MCF 10A (cell line): ENCODE data around the gene PARL. TPM values are rescaled to one million over a fixed set of nuclear protein-coding genes. Genes with fewer than 3 reads are reported as not detected.
A peak's percentile ranks its signal among the peaks of the same experiment; 100 is the strongest.

Source experiments
- BruUV-seq: library from RNA; stranded (reverse); fragments of 400-500 nt; replicated peaks from 2 replicates; lab custom pipeline; 2021; lab: Mats Ljungman, UMichigan
- CTCF ChIA-PET: fragments of 300-600 bp; sonication (Branson Sonifier 250); formaldehyde crosslinking; extraction: SDS; loops from one replicate; lab custom pipeline; 2021; ENCODE audit warnings: antibody characterized with exemption, inconsistent platforms; lab: Yijun Ruan, JAX
- POLR2A ChIA-PET: fragments of 300-600, 350-650 bp; sonication (Branson Sonifier 250); formaldehyde crosslinking; extraction: SDS; loops from one replicate; lab custom pipeline; 2020; ENCODE audit warnings: antibody characterized with exemption, inconsistent platforms; lab: Yijun Ruan, JAX
- DNase-seq: peaks from one replicate; pipeline ENCODE4 v3.0.0-alpha.2; 2018; ENCODE audit not compliant: unreplicated experiment
- H3K27ac Mint-ChIP-seq: one replicate; pipeline ENCODE4 v1.8.0; 2022; ENCODE audit warnings: mild to moderate bottlenecking, low read depth, mixed read lengths; ENCODE audit not compliant: unreplicated experiment
- H3K27me3 Mint-ChIP-seq: one replicate; pipeline ENCODE4 v1.8.0; 2022; ENCODE audit warnings: mixed read lengths; ENCODE audit not compliant: insufficient read depth, unreplicated experiment
- H3K36me3 Mint-ChIP-seq: one replicate; pipeline ENCODE4 v1.8.0; 2022; ENCODE audit warnings: mild to moderate bottlenecking, moderate library complexity, mixed read lengths; ENCODE audit not compliant: insufficient read depth, unreplicated experiment
- H3K4me1 Mint-ChIP-seq: one replicate; pipeline ENCODE4 v1.8.0; 2022; ENCODE audit warnings: mixed read lengths; ENCODE audit not compliant: insufficient read depth, unreplicated experiment
- H3K4me3 Mint-ChIP-seq: one replicate; pipeline ENCODE4 v1.8.0; 2022; ENCODE audit warnings: mild to moderate bottlenecking, moderate library complexity, mixed read lengths; ENCODE audit not compliant: unreplicated experiment
- H3K9me3 Mint-ChIP-seq: one replicate; pipeline ENCODE4 v1.8.0; 2022; ENCODE audit warnings: mixed read lengths; ENCODE audit not compliant: unreplicated experiment
- CTCF ChIP-seq: fragments of 200-600 bp; IDR thresholded peaks from one replicate; pipeline ENCODE4 v1.8.0; 2022; ENCODE audit warnings: antibody characterized with exemption, mild to moderate bottlenecking; ENCODE audit not compliant: unreplicated experiment
- intact Hi-C: fragments of 100-400 bp; cut with micrococcal nuclease; formaldehyde crosslinking; loops from 2 replicates; pipeline ENCODE4 v1.14.1; 2022
- total RNA-seq: library from RNA; stranded (reverse); gene quantifications from 2 replicates; pipeline ENCODE4 v1.2.3, GENCODE V29; 2022

The PARL gene
- total RNA-seq, 1 experiment from 2014 or later: 88.0 TPM

DNA sequence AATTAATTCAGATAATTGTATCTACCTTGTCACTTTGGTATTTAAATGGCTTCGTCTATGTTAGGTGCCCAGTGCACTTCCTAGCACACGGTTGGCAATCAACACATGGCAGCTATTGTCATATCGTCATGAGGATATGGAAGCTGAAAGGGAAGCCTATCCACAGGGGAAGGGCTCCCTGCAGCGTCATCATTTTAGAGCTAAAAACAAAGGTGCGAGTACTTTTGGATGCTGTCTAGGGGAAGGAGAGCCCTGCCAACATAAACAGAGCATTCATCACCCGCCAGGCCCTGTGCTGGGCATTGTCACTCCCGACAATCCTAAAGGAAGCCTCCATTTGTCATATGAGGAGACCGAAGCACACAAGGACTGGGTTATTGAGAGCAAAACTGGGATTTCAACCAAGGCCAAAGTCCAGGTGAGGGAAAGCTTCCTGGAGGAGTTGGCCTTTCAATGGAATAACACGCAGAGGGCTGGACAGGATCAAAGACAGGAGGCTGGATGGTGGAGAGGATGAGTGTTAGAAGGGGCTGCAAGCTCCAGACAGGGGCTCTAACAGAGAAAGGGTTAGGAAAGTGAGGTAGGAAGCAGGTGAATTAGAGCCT is 8.0 kb upstream of the PARL start:
- H3K9me3 Mint-ChIP-seq: no peaks in the 10 kb centered on the region
- ChIA-PET CTCF (interaction anchor here (0.5 to 1.2 kb wide), 7 partner anchors 8 to 397 kb away, joined by 3 to 6 read pairs (median 4); partner anchors contain the start of gene PARL), POLR2A (interaction anchor here (0.5 to 1.2 kb wide), 4 partner anchors 8 to 378 kb away, joined by 3 read pairs; partner anchors contain the start of genes EEF1AKMT4 and PARL)
- peaks cover 4% of the 10 kb centered on the region for H3K4me1 Mint-ChIP-seq
- H3K36me3 Mint-ChIP-seq: no peaks in the 10 kb centered on the region
- intact Hi-C loops: no loop called here
- no TSS peak for BruUV-seq
- no peak for TF ChIP-seq CTCF
- no peak overlapping the region for H3K27ac Mint-ChIP-seq
- no peak for DNase-seq
- no peaks in the 10 kb centered on the region for H3K27me3 Mint-ChIP-seq
- no peak overlapping the region for H3K4me3 Mint-ChIP-seq

- no peak for TF ChIP-seq CTCF
- no peak for DNase-seq
- intact Hi-C loops: loop anchor here (1.0 to 10.0 kb wide), 5 partner anchors 61 to 763 kb away; partner anchors contain the start of gene MAP6D1
- Mint-ChIP-seq H3K9me3 (no peaks in the 10 kb centered on the region), H3K27me3 (no peaks in the 10 kb centered on the region), H3K4me3 (peak overlapping the region; percentile 60), H3K36me3 (peaks cover 8% of the 10 kb centered on the region), H3K4me1 (peaks cover 16% of the 10 kb centered on the region), H3K27ac (no peak overlapping the region)
- CTCF ChIA-PET: interaction anchor here (0.6 to 2.2 kb wide), 6 partner anchors 7 to 594 kb away, joined by 3 to 10 read pairs (median 6); no protein-coding TSS in a partner anchor
- no TSS peak for BruUV-seq
- POLR2A ChIA-PET: interaction anchor here (0.6 to 2.3 kb wide), 6 partner anchors 55 to 439 kb away, joined by 3 to 21 read pairs (median 4); partner anchors contain the start of genes ABCF3 and EIF2B5
These were observed 1.1 kb upstream of the PARL start for GRCh38 chr3:183885766-183886165.

DNA sequence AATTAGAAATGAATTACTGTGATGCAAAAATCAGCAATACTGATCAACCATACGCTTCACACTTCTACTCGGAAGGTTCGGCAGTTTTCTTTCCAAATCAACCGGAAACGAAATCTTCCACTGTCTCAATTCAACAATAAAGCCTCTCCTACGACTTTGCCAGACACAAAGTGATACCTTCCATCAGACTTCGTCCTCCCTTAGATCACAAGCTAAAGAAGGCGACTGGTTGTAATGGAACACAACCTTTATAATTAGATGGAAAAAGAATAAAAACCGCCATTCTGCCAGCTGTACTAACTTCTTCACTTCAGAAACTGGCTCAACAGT is 618 bp downstream of the PARL start:
- peak; percentile 14 for DNase-seq
- Mint-ChIP-seq H3K4me1 (peaks cover 12% of the 10 kb centered on the region), H3K27me3 (no peaks in the 10 kb centered on the region), H3K4me3 (peak overlapping the region; percentile 93), H3K36me3 (peaks cover 16% of the 10 kb centered on the region), H3K27ac (peak overlapping the region; percentile 88), H3K9me3 (no peaks in the 10 kb centered on the region)
- ChIA-PET POLR2A (interaction anchor here (0.7 to 2.3 kb wide), 21 partner anchors 8 to 1117 kb away, joined by 3 to 21 read pairs (median 4); partner anchors contain the start of genes ABCC5, ABCF3, DVL3 and EEF1AKMT4), CTCF (interaction anchor here (0.6 to 2.2 kb wide), 24 partner anchors 9 to 929 kb away, joined by 3 to 10 read pairs (median 4); partner anchors contain the start of genes EEF1AKMT4 and EIF2B5)
- intact Hi-C loops: loop anchor here (2.0 to 10.0 kb wide), 3 partner anchors 59 to 699 kb away; partner anchors contain the start of gene MAP6D1
- BruUV-seq: no TSS peak
- TF ChIP-seq CTCF: no peak
